ENCODE results near the gene DYRK3. TPM values are rescaled to one million over a fixed set of nuclear protein-coding genes. Genes with fewer than 3 reads are reported as not detected.
A peak's percentile ranks its signal among the peaks of the same experiment; 100 is the strongest.

The DYRK3 gene
- total RNA-seq = 17.9 TPM

DNA sequence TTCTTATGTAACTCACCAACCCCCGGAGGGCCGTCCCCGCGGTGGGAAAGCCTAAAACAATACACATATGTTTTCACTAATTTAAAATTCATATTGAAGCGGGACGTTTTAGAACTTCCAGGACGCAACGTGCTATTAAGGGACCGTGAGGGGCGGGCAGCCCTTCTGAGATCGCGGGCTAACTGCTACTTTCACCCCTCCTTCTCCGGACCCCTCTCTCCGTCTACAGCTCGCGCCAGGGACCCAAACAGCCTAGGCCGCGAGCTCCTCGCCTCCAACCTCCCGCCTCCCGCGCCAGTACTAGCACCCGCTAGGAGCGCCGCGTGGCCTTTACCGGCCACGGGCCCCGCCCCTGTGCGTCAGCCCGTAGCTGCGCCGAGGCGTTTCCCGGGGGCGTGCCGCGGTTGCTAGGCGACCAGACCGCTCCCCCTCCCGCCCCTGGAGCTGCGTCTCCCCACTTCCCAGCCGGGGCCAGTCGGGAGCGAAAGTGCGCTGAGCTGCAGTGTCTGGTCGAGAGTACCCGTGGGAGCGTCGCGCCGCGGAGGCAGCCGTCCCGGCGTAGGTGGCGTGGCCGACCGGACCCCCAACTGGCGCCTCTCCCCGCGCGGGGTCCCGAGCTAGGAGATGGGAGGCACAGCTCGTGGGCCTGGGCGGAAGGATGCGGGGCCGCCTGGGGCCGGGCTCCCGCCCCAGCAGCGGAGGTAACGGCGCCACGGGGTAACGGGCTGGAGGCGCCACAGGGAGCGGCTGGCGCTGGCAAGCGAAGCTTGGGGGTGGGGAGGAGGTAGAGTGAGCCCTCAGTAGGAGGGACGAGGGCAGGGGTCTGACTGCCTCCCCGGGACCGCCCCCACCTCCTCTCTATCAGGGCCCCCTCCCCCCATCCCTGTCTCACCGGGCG is at the start of gene DYRK3:
Gene DYRK3, plus strand, starts transcription at position 457 of the 898 bp plus-strand sequence. Its CDS starts 168 bp downstream, at position 625.
- peak; percentile 71 to 96 for DNase-seq (ENCODE audit: low spot score in 2 of 2)
- H3K27ac ChIP-seq = peak within 1 kb of the TSS; percentile 77 to 79
- peaks cover 0 to 22% of the 10 kb centered on the region in 2 donors for H3K4me1 ChIP-seq
- H3K4me3 ChIP-seq = peak within 1 kb of the TSS; percentile 80 to 83
- H3K27me3 ChIP-seq = no peaks in the 10 kb centered on the region
- TF ChIP-seq, protein P1, sequence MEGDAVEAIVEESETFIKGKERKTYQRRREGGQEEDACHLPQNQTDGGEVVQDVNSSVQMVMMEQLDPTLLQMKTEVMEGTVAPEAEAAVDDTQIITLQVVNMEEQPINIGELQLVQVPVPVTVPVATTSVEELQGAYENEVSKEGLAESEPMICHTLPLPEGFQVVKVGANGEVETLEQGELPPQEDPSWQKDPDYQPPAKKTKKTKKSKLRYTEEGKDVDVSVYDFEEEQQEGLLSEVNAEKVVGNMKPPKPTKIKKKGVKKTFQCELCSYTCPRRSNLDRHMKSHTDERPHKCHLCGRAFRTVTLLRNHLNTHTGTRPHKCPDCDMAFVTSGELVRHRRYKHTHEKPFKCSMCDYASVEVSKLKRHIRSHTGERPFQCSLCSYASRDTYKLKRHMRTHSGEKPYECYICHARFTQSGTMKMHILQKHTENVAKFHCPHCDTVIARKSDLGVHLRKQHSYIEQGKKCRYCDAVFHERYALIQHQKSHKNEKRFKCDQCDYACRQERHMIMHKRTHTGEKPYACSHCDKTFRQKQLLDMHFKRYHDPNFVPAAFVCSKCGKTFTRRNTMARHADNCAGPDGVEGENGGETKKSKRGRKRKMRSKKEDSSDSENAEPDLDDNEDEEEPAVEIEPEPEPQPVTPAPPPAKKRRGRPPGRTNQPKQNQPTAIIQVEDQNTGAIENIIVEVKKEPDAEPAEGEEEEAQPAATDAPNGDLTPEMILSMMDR (IDR thresholded peaks at IDR 0.05) = no peak
- H3K9me3 ChIP-seq = no peaks in the 10 kb centered on the region
- peaks cover 0 to 3% of the 10 kb centered on the region in 2 donors for H3K36me3 ChIP-seq
- intact Hi-C loops (cut with DNase I) = loop anchor here (1.0 to 10.0 kb wide), 7 partner anchors 23 to 415 kb away; partner anchors contain the start of genes EIF2D, MAPKAPK2 and YOD1

DNA sequence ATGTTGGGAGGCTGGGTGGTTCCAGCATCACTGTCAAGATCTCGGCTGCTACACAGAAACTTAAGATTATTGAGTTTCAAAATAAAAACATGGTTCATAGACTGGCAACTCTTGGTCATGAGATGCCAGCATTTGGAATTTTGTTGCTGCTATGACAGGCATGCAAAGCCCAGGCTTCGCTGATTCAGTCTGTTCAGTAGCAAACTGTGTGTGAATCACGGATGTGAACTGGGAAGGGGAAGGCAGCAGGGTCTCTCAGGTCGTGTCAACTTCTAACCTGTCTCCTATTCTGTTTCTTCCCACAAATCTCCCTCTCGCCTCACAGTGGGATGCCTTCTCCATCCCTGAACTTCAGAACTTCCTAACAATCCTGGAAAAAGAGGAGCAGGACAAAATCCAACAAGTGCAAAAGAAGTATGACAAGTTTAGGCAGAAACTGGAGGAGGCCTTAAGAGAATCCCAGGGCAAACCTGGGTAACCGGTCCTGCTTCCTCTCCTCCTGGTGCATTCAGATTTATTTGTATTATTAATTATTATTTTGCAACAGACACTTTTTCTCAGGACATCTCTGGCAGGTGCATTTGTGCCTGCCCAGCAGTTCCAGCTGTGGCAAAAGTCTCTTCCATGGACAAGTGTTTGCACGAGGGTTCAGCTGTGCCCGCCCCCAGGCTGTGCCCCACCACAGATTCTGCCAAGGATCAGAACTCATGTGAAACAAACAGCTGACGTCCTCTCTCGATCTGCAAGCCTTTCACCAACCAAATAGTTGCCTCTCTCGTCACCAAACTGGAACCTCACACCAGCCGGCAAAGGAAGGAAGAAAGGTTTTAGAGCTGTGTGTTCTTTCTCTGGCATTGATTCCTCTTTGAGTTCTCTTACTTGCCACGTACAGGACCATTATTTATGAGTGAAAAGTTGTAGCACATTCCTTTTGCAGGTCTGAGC is 48.6 kb upstream of the DYRK3 start:
- H3K36me3 ChIP-seq = peaks cover 20 to 58% of the 10 kb centered on the region in 2 donors
- H3K9me3 ChIP-seq = no peaks in the 10 kb centered on the region
- DNase-seq (ENCODE audit: low spot score in 2 of 2) = no peak
- TF ChIP-seq, protein P1 (IDR thresholded peaks at IDR 0.05) = no peak
- H3K27ac ChIP-seq = no peak overlapping the region
- no peaks in the 10 kb centered on the region for H3K27me3 ChIP-seq
- intact Hi-C loops (cut with DNase I) = no loop called here
- H3K4me3 ChIP-seq = no peak overlapping the region
- H3K4me1 ChIP-seq = no peaks in the 10 kb centered on the region

DNA sequence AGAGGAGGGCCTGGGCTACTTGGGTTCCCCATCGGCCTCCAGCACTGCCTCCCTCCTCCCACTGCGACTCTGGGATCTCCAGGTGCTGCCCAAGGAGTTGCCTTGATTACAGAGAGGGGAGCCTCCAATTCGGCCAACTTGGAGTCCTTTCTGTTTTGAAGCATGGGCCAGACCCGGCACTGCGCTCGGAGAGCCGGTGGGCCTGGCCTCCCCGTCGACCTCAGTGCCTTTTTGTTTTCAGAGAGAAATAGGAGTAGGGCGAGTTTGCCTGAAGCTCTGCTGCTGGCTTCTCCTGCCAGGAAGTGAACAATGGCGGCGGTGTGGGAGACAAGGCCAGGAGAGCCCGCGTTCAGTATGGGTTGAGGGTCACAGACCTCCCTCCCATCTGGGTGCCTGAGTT is 47.4 kb upstream of the DYRK3 start:
- Histone ChIP-seq H3K27me3 (no peaks in the 10 kb centered on the region), H3K9me3 (no peaks in the 10 kb centered on the region), H3K36me3 (peaks cover 31 to 70% of the 10 kb centered on the region in 2 donors), H3K4me3 (no peak overlapping the region), H3K4me1 (no peaks in the 10 kb centered on the region), H3K27ac (no peak overlapping the region)
- no peak for DNase-seq (ENCODE audit: low spot score in 2 of 2)
- intact Hi-C loops (cut with DNase I) = no loop called here
- TF ChIP-seq, protein P1 (IDR thresholded peaks at IDR 0.05) = no peak

DNA sequence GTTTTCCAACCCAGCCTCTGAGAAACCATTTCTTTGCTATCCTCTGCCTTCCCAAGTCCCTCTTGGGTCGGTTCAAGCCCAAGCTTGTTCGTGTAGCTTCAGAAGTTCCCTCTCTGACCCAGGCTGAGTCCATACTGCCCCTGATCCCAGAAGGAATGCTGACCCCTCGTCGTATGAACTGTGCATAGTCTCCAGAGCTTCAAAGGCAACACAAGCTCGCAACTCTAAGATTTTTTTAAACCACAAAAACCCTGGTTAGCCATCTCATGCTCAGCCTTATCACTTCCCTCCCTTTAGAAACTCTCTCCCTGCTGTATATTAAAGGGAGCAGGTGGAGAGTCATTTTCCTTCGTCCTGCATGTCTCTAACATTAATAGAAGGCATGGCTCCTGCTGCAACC is 46.8 kb upstream of the DYRK3 start:
- Histone ChIP-seq H3K4me3 (no peak overlapping the region), H3K36me3 (peaks cover 35 to 75% of the 10 kb centered on the region in 2 donors), H3K4me1 (no peaks in the 10 kb centered on the region), H3K27ac (no peak overlapping the region), H3K9me3 (no peaks in the 10 kb centered on the region), H3K27me3 (no peaks in the 10 kb centered on the region)
- intact Hi-C loops (cut with DNase I) = no loop called here
- TF ChIP-seq, protein P1 (IDR thresholded peaks at IDR 0.05) = no peak
- DNase-seq (ENCODE audit: low spot score in 2 of 2) = no peak

DNA sequence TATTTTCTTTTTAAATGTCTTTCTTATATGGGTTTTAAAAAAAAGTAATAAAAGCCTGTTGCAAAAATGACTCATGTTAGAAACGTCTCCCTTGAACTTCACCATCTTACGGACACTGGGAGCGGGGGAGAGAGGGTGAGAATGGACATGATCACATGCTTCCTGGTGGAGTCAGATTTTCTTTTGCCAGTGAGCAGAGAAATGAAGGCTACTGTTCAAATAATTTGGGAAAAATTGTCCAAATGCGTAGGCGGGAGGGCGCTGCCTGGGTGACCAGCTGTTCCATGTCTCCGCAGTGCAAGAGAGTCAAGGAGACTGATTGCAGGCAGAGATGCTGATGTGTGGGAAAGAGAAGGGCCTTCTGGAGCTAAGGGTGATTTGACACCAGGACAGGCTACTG is 46.1 kb upstream of the DYRK3 start:
- intact Hi-C loops (cut with DNase I) = no loop called here
- H3K36me3 ChIP-seq = peaks cover 40 to 80% of the 10 kb centered on the region in 2 donors
- H3K9me3 ChIP-seq = no peaks in the 10 kb centered on the region
- H3K27me3 ChIP-seq = no peaks in the 10 kb centered on the region
- TF ChIP-seq, protein P1 (IDR thresholded peaks at IDR 0.05) = no peak
- H3K4me1 ChIP-seq = no peaks in the 10 kb centered on the region
- DNase-seq (ENCODE audit: low spot score in 2 of 2) = no peak
- no peak overlapping the region for H3K4me3 ChIP-seq
- no peak overlapping the region for H3K27ac ChIP-seq
